GM18511 (cell line): ENCODE results near the gene NRIP1.
"Not testable (repeated sequence)": the region's sequence is repeated elsewhere in the genome, so short reads cannot be mapped to it uniquely, and the experiment has no call there.

ENCODE experiments used
- ATAC-seq: cut with Tn5 transposase; IDR thresholded peaks from one replicate; pipeline ENCODE4 v1.9.1; 2021; ENCODE audit warnings: mild to moderate bottlenecking, moderate library complexity; ENCODE audit not compliant: unreplicated experiment

Gene NRIP1

DNA sequence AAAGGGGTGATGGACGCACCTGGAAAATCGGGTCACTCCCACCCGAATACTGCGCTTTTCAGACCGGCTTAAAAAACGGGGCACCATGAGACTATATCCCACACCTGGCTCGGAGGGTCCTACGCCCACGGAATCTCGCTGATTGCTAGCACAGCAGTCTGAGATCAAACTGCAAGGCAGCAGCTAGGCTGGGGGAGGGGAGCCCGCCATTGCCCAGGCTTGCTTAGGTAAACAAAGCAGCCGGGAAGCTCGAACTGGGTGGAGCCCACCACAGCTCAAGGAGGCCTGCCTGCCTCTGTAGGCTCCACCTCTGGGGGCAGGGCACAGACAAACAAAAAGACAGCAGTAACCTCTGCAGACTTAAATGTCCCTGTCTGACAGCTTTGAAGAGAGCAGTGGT, 137.5 kb downstream of the NRIP1 start:
- ATAC-seq: not testable (repeated sequence)

DNA sequence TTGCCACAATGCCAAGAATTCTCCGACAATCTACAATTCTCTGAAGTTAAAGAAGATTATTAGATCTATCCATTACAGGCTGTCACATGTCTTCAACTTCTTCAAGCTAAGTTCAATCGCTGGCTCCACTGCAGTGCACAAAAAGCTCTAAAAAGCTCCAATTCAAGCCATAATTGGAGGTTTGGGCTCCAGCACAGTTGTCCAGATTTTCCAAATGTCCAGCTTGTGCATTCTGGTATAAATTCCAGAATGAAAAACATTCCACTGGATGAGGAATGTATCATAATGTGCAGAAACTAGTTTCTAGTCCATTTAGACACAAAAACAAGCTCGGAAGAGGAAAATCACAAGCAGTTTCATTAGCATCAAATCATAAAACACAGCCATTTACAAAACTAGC, 138.6 kb downstream of the NRIP1 start:
- ATAC-seq: no peak

DNA sequence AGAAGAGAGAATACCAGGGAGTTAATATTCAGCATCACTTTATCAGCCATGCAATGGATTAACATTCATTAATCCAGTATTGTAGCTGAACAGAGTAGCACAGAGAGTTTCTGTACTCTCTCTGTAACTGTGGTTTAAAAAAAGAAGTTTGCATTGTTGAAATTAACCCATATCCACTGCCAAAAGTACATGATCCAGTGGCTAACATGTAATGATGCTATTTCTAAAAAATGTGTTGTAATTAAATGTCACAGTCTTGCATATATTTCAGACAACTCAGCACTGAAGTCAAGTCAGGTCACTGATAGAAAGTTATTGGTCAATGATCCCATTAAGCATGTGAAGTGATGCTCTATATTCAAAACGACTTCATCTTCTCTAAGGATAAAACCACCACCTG, 141.3 kb downstream of the NRIP1 start:
- ATAC-seq: no peak

DNA sequence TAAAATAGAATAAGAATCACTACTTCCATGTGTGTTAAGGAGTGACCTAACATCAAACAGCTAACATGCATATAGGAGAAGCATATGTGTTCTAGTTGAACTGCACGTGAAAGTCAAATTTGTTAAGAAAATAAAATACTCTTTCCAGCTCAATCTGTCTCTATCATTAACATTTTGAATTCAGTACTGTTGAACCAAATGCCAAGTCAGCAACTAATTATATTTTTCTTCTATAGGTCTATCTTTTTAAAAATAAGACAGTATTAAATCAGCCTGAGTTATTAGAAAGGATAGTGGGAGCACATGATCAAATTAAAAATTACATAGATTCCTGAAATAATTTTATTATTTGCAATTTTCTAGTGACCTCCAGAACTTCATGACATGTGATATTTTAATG, 141.8 kb downstream of the NRIP1 start:
- ATAC-seq: no peak

DNA sequence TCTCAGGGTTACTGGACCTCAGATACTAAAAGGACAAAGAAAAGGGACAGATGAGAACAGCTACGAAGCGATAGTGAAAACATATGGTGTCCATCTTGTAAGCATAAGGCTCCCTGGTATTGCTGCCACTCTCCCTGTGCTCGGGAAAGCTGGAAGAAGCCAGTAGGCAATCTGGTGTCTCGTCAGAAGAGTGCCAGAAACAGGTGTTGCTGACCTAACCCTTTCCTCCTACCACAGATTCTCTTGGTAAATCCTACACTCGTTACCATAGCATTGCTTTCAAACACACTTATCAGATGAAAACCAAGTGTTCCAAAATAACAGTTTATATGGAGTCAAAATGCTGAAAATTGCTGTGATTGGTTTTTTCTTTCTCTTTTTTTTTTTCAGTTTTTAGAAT, 146.3 kb downstream of the NRIP1 start:
- no peak for ATAC-seq

DNA sequence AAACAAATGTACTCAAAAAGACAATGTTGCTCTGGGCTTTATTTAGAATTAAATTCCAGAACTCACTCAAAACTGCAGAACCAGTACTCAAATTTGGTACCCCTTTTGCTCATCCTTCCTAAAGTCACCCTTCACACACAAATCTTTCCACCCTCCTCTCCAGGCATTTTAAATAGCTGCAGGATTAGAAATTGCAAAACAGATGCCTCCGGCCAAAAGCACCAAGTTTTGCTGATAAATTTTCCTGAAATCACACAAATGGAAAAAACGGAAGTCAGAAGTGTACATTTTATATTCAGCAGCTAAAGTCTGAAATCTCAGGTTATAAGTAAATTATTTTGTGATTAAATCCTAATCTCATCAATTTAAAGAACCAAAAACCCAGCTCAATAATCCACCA, 147.0 kb downstream of the NRIP1 start:
- no peak for ATAC-seq

DNA sequence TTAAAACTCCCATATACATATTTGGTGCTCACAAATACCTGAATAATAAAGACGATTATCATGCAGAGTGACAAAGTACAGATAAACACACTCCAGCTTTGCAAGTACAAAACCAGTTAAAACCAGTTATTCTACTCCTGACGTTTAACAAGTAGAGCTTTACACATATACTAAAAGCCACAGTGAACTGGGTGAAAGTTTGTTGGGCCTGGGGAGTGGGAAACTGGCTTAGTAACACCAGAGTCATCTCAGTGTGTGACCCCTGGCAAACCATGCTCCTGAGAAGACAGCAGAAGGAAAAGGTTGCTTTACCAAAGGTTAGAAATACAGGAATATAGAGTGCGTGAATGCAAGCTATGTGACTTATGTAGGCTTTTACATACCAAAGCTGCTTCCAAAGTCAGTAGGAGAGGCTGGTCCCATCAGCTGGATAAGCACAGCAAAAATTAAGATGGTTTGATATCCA, 148.1 kb downstream of the NRIP1 start:
- ATAC-seq: no peak

DNA sequence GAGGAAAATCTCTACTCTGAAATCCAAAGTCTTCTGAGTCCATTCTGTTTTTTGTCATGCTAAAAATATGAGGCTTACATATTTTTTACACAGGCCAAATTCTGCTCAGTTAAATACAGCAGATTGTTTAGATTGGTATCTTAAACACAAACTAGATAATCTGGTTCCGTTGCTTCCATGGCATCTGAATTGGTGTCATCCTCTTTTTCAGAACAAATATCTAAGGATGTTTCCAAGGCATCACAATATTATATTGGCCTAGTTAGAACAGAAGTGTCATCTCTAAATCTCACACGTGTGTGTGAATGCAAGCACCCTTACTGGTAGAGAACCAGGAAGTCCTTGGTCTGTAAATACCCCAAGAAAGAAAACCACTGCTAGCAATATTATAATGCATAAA, 151.2 kb downstream of the NRIP1 start:
- no peak for ATAC-seq

DNA sequence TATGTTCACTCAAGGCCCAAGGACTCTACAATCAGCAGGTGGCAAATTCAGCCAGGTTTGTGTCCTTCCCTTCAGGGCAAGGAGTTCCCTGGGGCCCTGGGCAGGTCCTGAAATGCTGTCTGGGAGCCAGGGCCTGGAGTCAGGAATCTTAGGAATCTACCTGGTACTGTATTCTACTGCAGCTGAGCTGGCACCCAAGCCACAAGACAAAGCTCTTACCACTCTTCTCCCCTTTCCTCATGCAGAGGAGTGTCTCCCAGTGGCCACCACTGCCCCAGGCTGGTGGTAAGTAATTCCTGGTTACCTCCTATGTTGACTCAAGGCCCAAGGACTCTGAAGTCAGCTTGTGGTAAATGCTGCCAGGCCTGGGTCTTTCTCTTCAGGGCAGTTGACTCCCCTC, 153.4 kb downstream of the NRIP1 start:
- ATAC-seq: no peak
